Sigmoid colon (tissue), 7 donors: ENCODE results near the gene SH3RF3. TPM values are rescaled to one million over a fixed set of nuclear protein-coding genes. Genes with fewer than 3 reads are reported as not detected.

Experiments
- DNase-seq: peaks from one replicate; pipeline ENCODE4 v3.0.0-alpha.2; 2019
- H3K27ac ChIP-seq, 4 donors: fragments of 200-600 bp; sonication (generic); one replicate each; pipeline ENCODE4 v1.5.1; 2016 to 2019; ENCODE audit warnings: mild to moderate bottlenecking in 1 of 4
- H3K27me3 ChIP-seq, 3 donors: fragments of 200-600 bp; sonication (generic); one replicate each; pipeline ENCODE4 v1.5.1; 2019; ENCODE audit warnings: mild to moderate bottlenecking in 1 of 3
- H3K36me3 ChIP-seq, 4 donors: fragments of 200-600 bp; sonication (generic); one replicate each; pipeline ENCODE4 v1.5.1; 2016 to 2019
- H3K4me1 ChIP-seq, 4 donors: fragments of 200-600 bp; sonication (generic); one replicate each; pipeline ENCODE4 v1.5.1; 2017 to 2019
- H3K4me3 ChIP-seq, 4 donors: fragments of 200-600 bp; sonication (generic); one replicate each; pipeline ENCODE4 v1.5.1; 2017 to 2019; ENCODE audit warnings: mild to moderate bottlenecking in 2 of 4, moderate library complexity in 1 of 4
- H3K9me3 ChIP-seq, 4 donors: fragments of 200-600 bp in 3 of 4; sonication (generic) in 3 of 4; one replicate each; pipeline versions ENCODE4 v1.5.1 to v1.6.1; 2013 to 2019
- EP300 ChIP-seq, 4 donors: sonication (generic); formaldehyde crosslinking; IDR thresholded peaks; one replicate each; pipeline ENCODE4 v1.6.1; 2017; ENCODE audit warnings: antibody characterized with exemption in 4 of 4
- POLR2A ChIP-seq, 2 donors: fragments of 450-650 bp; IDR thresholded peaks; one replicate each; pipeline ENCODE4 v1.6.1; 2016; ENCODE audit warnings: antibody characterized with exemption in 2 of 2, mild to moderate bottlenecking in 2 of 2, moderate library complexity in 2 of 2
- POLR2AphosphoS5 ChIP-seq, 4 donors: sonication (generic); formaldehyde crosslinking; IDR thresholded peaks; one replicate each; pipeline ENCODE4 v1.6.1; 2017; ENCODE audit warnings: antibody characterized with exemption in 4 of 4
- WGBS, 2 donors: extraction: QIAGEN DNeasy Blood & Tissue Kit; methylation state at CpG; one replicate each; pipeline ENCODE4 v1.1.7; 2013; 5-methylcytosine and 5-hydroxymethylcytosine counted together
- intact Hi-C: fragments of 100-400 bp; cut with DNase I; formaldehyde crosslinking; loops from one replicate; pipeline ENCODE4 v1.15.1; 2023
- polyA plus RNA-seq, 3 donors: library from polyadenylated mRNA; stranded (reverse); fragments of 200-250 nt; gene quantifications; one replicate each; pipeline ENCODE4 v1.2.3, GENCODE V29; 2013
- total RNA-seq, 4 donors: library from RNA; depleted of rRNA; stranded (reverse); fragments of >200 nt; gene quantifications; one replicate each; pipeline ENCODE4 v1.1.0, GENCODE V29; 2016
- TF ChIP-seq, protein P1 (sequence below), 4 experiments: fragments of 450-650 bp in 3 of 4; fragments of 200-600 bp in 1 of 4; IDR thresholded peaks; one replicate each; pipeline ENCODE4 v1.5.1; 2016 to 2019; ENCODE audit warnings: antibody characterized with exemption in 4 of 4, mild to moderate bottlenecking in 3 of 4, moderate library complexity in 2 of 4
- donor health status: healthy with polysubstance abuse.
- donor health status: Bipolar disorder and iron deficiency.
- donor health status: healthy.

The SH3RF3 gene
- total and polyA plus RNA-seq, 7 donors = 0.69 to 10.0 (median 3.4) TPM

GRCh38 chr2:109438773-109439389 lies 309.9 kb downstream of the SH3RF3 start:
- TF ChIP-seq POLR2AphosphoS5 (IDR thresholded peaks at IDR 0.05) (no peak), EP300 (IDR thresholded peaks at IDR 0.05) (no peak), POLR2A (IDR thresholded peaks at IDR 0.05) (no peak)
- TF ChIP-seq, protein P1, sequence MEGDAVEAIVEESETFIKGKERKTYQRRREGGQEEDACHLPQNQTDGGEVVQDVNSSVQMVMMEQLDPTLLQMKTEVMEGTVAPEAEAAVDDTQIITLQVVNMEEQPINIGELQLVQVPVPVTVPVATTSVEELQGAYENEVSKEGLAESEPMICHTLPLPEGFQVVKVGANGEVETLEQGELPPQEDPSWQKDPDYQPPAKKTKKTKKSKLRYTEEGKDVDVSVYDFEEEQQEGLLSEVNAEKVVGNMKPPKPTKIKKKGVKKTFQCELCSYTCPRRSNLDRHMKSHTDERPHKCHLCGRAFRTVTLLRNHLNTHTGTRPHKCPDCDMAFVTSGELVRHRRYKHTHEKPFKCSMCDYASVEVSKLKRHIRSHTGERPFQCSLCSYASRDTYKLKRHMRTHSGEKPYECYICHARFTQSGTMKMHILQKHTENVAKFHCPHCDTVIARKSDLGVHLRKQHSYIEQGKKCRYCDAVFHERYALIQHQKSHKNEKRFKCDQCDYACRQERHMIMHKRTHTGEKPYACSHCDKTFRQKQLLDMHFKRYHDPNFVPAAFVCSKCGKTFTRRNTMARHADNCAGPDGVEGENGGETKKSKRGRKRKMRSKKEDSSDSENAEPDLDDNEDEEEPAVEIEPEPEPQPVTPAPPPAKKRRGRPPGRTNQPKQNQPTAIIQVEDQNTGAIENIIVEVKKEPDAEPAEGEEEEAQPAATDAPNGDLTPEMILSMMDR (IDR thresholded peaks at IDR 0.05) = no peak

DNA sequence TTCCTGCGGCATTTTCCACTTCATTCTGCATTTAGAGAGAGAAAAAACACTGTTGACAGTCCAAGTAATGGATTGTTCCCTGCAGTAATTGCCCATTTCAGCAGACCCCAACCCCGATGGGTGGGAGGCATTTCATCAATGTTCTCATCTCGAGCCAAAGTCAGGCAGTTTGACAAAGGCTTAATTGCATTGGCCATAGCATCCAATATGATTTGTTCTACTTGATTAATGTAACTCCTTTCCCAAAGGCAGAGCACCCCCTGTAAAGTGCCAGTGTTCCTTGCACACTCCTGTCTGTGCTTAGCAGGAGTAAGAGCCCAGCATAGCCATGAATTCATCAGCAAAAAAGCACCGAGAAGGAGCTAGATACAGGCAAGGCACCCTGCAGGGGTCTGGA lies 310.4 kb downstream of the SH3RF3 start:
- Histone ChIP-seq H3K9me3 (peaks cover 0 to 7% (median 2%) of the 10 kb centered on the region in 4 donors), H3K27me3 (no peaks in the 10 kb centered on the region), H3K36me3 (peaks cover 0 to 24% (median 5%) of the 10 kb centered on the region in 4 donors), H3K4me1 (no peaks in the 10 kb centered on the region), H3K4me3 (no peak overlapping the region), H3K27ac (peak overlapping the region in 1 of 4 donors; percentile 11)
- DNase-seq = peak; percentile 26
- intact Hi-C loops = no loop called here
- TF ChIP-seq POLR2AphosphoS5 (IDR thresholded peaks at IDR 0.05) = no peak
- TF ChIP-seq POLR2A (IDR thresholded peaks at IDR 0.05) = no peak
- TF ChIP-seq EP300 (IDR thresholded peaks at IDR 0.05) = no peak
- TF ChIP-seq, protein P1 (IDR thresholded peaks at IDR 0.05) = no peak
- 92 to 94% methylated on average over 4 of the region's 4 CpGs for WGBS, 2 donors

More at GRCh38 chr2:109438773-109439389, 309.9 kb downstream of the SH3RF3 start:
- DNase-seq = peak; percentile 57
- no peak overlapping the region for H3K4me3 ChIP-seq
- H3K4me1 ChIP-seq = no peaks in the 10 kb centered on the region
- peaks cover 0 to 28% (median 5%) of the 10 kb centered on the region in 4 donors for H3K36me3 ChIP-seq
- intact Hi-C loops = no loop called here
- peaks cover 0 to 7% (median 2%) of the 10 kb centered on the region in 4 donors for H3K9me3 ChIP-seq
- 85 to 87% methylated on average over 8 of the region's 8 CpGs for WGBS, 2 donors
- peak overlapping the region in 2 of 4 donors; percentile 20 to 61 for H3K27ac ChIP-seq
- H3K27me3 ChIP-seq = no peaks in the 10 kb centered on the region

DNA sequence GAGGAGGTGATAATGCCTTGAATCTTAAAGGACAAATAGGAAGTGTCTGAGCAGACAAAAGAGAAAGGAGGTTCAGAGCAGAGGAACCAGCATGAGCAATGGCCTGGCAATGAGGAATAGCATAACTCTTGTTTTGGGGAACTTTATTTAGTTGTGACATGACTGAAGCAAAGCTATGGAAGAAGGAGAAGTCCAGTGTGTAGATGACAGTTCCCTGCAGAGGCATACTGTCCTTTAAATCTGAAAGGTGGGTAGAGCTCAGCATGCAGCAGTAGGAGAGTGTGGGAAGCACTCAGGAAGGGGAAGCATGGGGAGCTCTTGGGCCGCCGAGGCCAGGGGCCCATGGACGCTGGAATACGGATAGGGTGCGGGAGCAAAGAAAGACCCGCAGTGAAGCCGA lies 311.0 kb downstream of the SH3RF3 start:
- peaks cover 0 to 24% (median 5%) of the 10 kb centered on the region in 4 donors for H3K36me3 ChIP-seq
- WGBS, 2 donors = 96 to 98% methylated on average over 7 of the region's 7 CpGs
- DNase-seq = peak; percentile 38
- TF ChIP-seq, protein P1 (IDR thresholded peaks at IDR 0.05) = no peak
- no peak for TF ChIP-seq POLR2AphosphoS5 (IDR thresholded peaks at IDR 0.05)
- no peak for TF ChIP-seq POLR2A (IDR thresholded peaks at IDR 0.05)
- TF ChIP-seq EP300 (IDR thresholded peaks at IDR 0.05) = no peak
- no peaks in the 10 kb centered on the region for H3K4me1 ChIP-seq
- no peaks in the 10 kb centered on the region for H3K27me3 ChIP-seq
- H3K27ac ChIP-seq = no peak overlapping the region
- H3K9me3 ChIP-seq = peaks cover 0 to 7% (median 2%) of the 10 kb centered on the region in 4 donors
- intact Hi-C loops = no loop called here
- H3K4me3 ChIP-seq = no peak overlapping the region

DNA sequence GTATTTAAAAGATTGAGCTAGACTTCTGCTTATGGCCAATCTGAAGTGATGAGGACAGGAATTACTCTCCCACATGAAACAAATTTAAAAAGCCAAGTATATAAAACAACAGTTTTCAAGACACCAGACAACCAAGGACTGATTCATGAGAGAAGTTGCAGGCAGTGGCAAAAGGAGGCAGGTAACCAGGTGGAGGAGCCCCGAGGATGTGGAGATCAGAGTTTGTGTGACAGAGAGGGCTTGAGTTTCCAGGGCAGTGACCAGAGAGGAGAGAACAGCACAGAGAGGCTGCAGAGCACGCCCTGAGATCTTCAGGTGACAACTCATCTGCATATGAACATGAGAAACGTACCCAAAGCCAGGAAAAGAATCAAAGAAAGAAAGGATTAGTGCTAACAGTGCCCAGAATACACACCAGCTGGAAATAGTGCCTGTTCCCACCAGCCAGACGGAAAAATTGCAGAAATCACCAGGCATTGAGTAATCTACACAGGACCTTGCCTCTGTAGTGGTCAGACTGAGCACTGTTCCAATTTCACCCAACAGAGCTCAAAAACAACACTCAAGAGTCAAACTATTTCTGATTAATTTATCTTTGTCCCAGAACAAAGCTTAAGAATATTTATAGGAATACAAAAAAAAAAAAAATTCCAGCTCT lies 311.6 kb downstream of the SH3RF3 start:
- no peaks in the 10 kb centered on the region for H3K27me3 ChIP-seq
- TF ChIP-seq POLR2AphosphoS5 (IDR thresholded peaks at IDR 0.05) (no peak), POLR2A (IDR thresholded peaks at IDR 0.05) (no peak), EP300 (IDR thresholded peaks at IDR 0.05) (no peak)
- TF ChIP-seq, protein P1 (IDR thresholded peaks at IDR 0.05) = no peak
- intact Hi-C loops = no loop called here
- H3K9me3 ChIP-seq = peaks cover 0 to 7% (median 2%) of the 10 kb centered on the region in 4 donors
- peak; percentile 4 for DNase-seq
- H3K4me3 ChIP-seq = no peak overlapping the region
- H3K27ac ChIP-seq = no peak overlapping the region
- no peaks in the 10 kb centered on the region for H3K4me1 ChIP-seq
- H3K36me3 ChIP-seq = peaks cover 0 to 24% (median 5%) of the 10 kb centered on the region in 4 donors
- 89 to 92% methylated on average over 4 of the region's 4 CpGs for WGBS, 2 donors
